Smooth muscle cell of the brain vasculature (primary cell): ENCODE results near the gene CCDC97.

Experiments
- DNase-seq: peaks from one replicate; pipeline ENCODE4 v3.0.0-alpha.2; 2012; ENCODE audit warnings: low read depth, low spot score

Gene CCDC97

GRCh38 chr19:41320185-41320518 is 10.2 kb downstream of the CCDC97 start:
- no peak for DNase-seq

GRCh38 chr19:41320568-41320967 is 10.6 kb downstream of the CCDC97 start:
- no peak for DNase-seq

GRCh38 chr19:41321204-41321599 is 11.2 kb downstream of the CCDC97 start:
- no peak for DNase-seq

- no peak for DNase-seq
Observed at GRCh38 chr19:41321600-41322270, 11.8 kb downstream of the CCDC97 start.

- DNase-seq, result no peak
Observed at GRCh38 chr19:41322451-41322850, 12.5 kb downstream of the CCDC97 start.

- no peak for DNase-seq
Observed at GRCh38 chr19:41323023-41323422, 13.1 kb downstream of the CCDC97 start.

- DNase-seq, result peak; percentile 95
Observed at GRCh38 chr19:41323430-41324125, 13.6 kb downstream of the CCDC97 start.

- no peak for DNase-seq
Observed at GRCh38 chr19:41324231-41324702, 14.3 kb downstream of the CCDC97 start.

- DNase-seq, result no peak
Observed at GRCh38 chr19:41324921-41325639, 15.1 kb downstream of the CCDC97 start.

GRCh38 chr19:41325640-41325946 is 15.6 kb downstream of the CCDC97 start:
- DNase-seq, result no peak

GRCh38 chr19:41325947-41326706 is 16.2 kb downstream of the CCDC97 start:
- DNase-seq, result no peak

GRCh38 chr19:41327076-41327575 is 17.2 kb downstream of the CCDC97 start:
- no peak for DNase-seq

GRCh38 chr19:41327576-41328156 is 17.7 kb downstream of the CCDC97 start:
- DNase-seq, result no peak

- DNase-seq, result no peak
Observed at GRCh38 chr19:41328157-41328841, 18.3 kb downstream of the CCDC97 start.

- DNase-seq, result no peak
Observed at GRCh38 chr19:41328842-41329225, 18.9 kb downstream of the CCDC97 start.

- DNase-seq, result no peak
Observed at GRCh38 chr19:41330481-41330880, 20.5 kb downstream of the CCDC97 start.

GRCh38 chr19:41330946-41331678 is 21.1 kb downstream of the CCDC97 start:
- no peak for DNase-seq

- no peak for DNase-seq
Observed at GRCh38 chr19:41332000-41332399, 22.0 kb downstream of the CCDC97 start.

GRCh38 chr19:41332468-41332867 is 22.5 kb downstream of the CCDC97 start:
- DNase-seq, result no peak

- no peak for DNase-seq
Observed at GRCh38 chr19:41334793-41335192, 24.8 kb downstream of the CCDC97 start.
